H1 (cell line): ENCODE measurements around the gene MDFIC. TPM values are rescaled to one million over a fixed set of nuclear protein-coding genes. Genes with fewer than 3 reads are reported as not detected.

Experiments
- FOSL1 ChIP-seq: IDR thresholded peaks from 2 replicates; pipeline ENCODE4 v1.6.1; 2011; ENCODE audit warnings: mild to moderate bottlenecking, low read depth, low read length, moderate library complexity; ENCODE audit not compliant: insufficient read depth
- KDM1A ChIP-seq: fragments of 200-600, 300-600 bp; sonication (generic); IDR thresholded peaks from 2 replicates; pipeline ENCODE4 v1.7.1; 2016; ENCODE audit warnings: mild to moderate bottlenecking, low read length, borderline replicate concordance
- polyA plus RNA-seq, 7 experiments: library from polyadenylated mRNA; depleted of rRNA in 3 of 7; stranded (reverse) in 5 of 7; unstranded in 2 of 7; fragments of >200 nt in 5 of 7; fragments of 200-250 nt in 2 of 7; gene quantifications; 1 replicate in 5 of 7; 2 replicates in 1 of 7; 4 replicates in 1 of 7; pipeline versions ENCODE4 v1.2.1 to v1.2.3, GENCODE V29; 2011 to 2013; ENCODE audit warnings: missing spikeins in 2 of 7, mixed read lengths in 2 of 7
- total RNA-seq: library from RNA; stranded (reverse); fragmentation: NEBNext Ultra II Directional; extraction: Animal tissue kit (Norgen Biotek cat#: 25700); gene quantifications from 2 replicates; pipeline ENCODE4 v1.2.1, GENCODE V29; 2021

The MDFIC gene
- total and polyA plus RNA-seq, 2 of the 8 experiments (the other 6 are each of a cell fraction or from before 2014, with no cell fraction given) = 2.3 to 11.4 TPM

GRCh38 chr7:114928060-114928459, 6.2 kb downstream of the MDFIC start (continued):
- no peak for TF ChIP-seq FOSL1
- no peak for TF ChIP-seq KDM1A
